IPS-NIHi7 (cell line): ENCODE measurements around the gene RPE65.
A peak's percentile ranks its signal among the peaks of the same experiment; 100 is the strongest.
"Not testable (repeated sequence)": the region's sequence is repeated elsewhere in the genome, so short reads cannot be mapped to it uniquely, and the experiment has no call there.

Source experiments
- DNase-seq: peaks from one replicate; pipeline ENCODE4 v3.0.0; 2012; ENCODE audit warnings: mixed read lengths; ENCODE audit errors: extremely low spot score

RPE65 gene

DNA sequence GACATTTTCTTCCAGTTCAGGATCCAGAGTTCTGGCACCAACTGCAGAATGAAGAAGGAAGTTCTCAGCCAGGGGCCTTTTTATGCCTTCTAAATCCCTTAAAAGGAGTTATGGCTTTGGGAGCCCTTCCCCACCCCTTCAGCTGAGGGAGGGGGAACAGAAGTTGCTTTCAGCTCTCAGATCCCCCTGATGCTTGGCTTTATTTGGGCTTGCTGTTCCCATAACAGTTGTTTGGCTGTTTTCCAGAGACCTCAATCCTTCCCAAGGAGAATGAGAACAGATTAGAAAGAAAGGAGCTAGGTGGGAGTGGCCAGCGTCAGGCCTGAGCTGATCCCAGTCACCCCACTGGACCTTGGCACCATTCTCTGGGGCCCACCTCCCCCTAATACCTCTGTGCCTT lies at the start of gene RPE65:
TSS of gene RPE65 (minus strand) at position 54 of the 400 bp plus-strand sequence. CDS start at position 5, 49 bp downstream.
- no peak for DNase-seq

DNA sequence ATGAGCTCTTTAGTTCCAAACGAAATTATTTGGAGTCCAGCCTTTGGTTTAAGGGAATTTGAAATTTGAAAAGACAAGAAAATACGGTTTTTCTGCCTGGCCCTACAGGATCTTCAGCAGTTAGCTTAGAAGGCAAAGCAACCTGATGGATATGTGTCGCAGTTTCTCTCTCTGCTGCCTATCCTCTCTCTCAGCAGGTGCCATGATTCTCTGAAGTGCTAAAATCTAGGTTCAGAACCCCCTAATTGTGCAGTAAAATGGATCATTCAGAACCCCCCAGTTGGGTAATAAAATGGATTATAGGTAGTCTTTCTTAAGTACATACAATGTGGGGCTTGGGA lies 47.6 kb upstream of the RPE65 start:
- no peak for DNase-seq

DNA sequence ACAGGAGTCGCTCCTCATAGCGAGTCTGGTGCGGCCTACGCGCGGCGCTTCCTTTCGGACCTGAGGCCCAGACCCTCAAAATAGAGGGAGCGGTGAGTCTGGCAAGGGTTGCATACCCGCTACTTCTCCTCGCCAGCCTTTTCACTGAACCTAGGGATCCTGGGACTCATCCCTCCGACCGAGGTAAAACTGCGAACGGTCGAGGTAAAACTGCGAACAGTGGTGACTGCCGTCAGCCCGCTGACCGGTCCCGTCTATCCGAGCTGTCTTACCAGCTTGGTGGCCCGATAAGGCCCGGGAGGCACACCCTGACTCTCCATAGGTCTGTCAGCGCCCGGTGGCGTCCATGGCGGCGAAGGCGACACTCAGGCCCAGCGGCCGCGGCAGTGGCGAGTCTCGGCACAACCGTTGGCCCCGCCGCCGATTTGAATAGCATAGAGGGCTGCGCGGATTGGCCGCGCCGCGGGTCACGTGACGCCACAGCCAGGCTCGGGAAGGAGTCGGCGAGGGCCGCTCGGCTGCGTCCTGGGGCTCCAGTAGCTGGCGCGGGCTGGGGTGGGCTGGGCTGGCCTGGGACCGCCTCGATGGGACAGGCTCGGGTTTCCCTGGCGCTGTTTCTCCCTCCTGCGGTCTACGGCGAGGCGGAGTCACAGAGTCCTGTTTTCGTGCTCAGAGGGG lies 47.1 kb upstream of the RPE65 start, which contains the start of gene DEPDC1:
TSS of gene DEPDC1 (minus strand) at position 403 of the 678 bp plus-strand sequence. CDS start at position 320, 83 bp downstream.
- peak; percentile 99 for DNase-seq

- DNase-seq, result no peak
Observed at GRCh38 chr1:68495968-68496679, 46.4 kb upstream of the RPE65 start.

DNA sequence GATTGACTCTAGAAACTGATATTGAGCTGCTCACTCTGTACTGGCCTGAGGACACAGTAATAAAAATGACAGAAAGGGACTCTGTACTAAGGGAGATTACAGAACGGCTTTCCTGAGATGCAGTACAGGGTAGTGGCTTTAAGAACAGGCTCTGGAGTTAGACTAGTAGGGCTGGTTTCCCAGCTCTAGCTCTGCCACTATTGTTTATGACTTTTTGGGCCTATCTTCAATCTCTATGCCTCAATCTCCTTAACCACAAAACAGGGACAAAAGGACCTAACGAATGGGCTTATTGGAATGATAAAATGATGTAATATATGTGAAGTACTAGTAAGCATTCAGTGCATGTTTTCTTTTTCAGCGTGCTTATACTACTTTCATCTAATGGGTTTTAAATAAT lies 45.8 kb upstream of the RPE65 start:
- DNase-seq, result no peak

- no peak for DNase-seq
Observed at GRCh38 chr1:68493193-68493592, 43.4 kb upstream of the RPE65 start.

GRCh38 chr1:68492255-68492654 lies 42.5 kb upstream of the RPE65 start:
- DNase-seq, result not testable (repeated sequence)

DNA sequence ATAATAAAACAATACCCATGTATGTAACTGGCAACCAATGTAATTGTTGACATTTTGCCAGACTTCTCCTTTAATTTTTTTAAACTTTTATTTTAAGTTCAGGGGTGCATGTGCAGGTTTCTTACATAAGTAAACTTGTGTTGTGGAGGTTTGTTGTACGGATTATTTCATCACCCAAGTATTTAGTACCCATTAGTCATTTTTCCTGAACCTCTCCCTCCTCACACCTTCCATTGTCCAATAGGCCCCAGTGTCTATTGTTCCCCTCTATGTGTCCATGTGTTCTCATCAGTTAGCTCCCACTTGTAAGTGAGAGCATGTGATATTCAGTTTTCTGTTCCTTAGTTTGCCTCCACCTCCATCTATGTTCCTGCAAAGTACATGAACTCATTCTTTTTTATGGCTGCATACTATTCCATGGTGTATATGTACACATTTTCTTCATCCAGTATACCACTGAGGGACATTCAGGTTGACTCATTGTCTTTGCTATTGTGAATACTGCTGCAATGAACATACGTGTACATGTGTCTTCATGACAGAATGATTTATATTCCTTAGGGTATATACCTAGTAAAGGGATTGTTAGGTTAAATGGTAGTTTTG lies 40.4 kb upstream of the RPE65 start:
- DNase-seq, result no peak

DNA sequence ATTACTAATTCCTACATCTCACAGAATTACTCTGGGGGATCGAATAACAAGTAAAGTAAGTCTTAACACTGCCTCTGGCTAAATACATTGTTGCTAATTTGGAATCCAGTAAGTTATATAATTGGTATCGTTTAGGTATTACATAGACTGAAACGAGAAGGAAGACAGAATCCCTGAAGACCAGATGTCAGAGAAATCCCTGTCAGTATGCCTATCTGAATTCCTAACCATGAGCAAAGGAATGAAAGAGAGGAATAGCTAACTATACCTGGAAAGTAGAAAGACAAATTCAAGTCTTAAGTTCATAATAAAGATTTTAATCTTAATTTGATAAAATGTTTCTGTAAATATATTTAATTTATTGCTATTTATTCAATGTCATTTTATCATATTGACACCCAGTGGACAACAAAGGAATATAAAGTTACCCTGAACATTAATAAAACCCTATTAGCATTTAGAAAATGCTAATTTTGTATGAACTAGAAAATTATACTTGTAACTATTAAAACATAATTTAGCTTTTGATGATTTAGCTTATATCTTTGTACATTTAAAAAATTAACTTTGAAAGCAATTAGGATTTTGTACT lies 35.8 kb upstream of the RPE65 start:
- DNase-seq, result no peak

- DNase-seq, result no peak
Observed at GRCh38 chr1:68484618-68485017, 34.9 kb upstream of the RPE65 start.

DNA sequence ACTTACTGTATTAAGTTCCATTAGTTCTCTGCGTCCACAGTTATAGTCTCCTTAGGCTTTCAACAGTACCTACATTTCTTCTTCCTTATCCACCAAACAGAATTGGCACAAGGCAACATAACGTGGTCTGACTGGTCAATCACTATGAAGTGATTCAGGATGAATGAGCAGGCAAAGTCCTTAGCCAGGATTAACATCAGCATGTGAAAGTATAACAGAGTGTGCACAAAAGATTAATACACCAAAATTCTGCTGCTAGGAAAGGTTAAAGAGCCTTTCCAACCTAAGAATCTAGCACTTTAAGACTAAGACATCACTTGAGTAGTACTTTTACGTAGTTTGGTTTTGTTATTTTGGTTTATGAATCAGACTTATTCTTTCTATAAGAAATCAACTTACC lies 31.3 kb upstream of the RPE65 start:
- no peak for DNase-seq

GRCh38 chr1:68479501-68479900 lies 29.7 kb upstream of the RPE65 start:
- DNase-seq, result no peak

- no peak for DNase-seq
Observed at GRCh38 chr1:68478662-68479061, 28.9 kb upstream of the RPE65 start.

DNA sequence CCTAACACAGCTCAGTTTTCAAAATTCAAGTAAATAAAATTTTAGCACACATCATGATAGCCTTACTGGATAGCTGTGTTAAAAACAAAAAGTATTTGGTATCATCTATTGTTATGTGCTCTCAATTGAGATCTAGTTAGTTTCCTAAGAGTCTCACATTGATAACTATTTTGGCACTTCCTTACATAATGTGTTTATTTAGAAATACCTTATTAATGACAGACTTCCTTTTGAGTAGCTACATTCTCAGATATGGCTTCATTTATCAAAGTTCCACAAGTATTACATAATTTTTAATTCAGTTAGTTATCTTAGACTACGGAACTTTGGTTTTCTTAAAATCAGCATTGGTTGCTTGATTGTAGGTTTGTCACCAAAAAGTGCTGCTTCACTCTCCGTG lies 26.9 kb upstream of the RPE65 start:
- not testable (repeated sequence) for DNase-seq

GRCh38 chr1:68473060-68473459 lies 23.3 kb upstream of the RPE65 start:
- DNase-seq, result no peak

DNA sequence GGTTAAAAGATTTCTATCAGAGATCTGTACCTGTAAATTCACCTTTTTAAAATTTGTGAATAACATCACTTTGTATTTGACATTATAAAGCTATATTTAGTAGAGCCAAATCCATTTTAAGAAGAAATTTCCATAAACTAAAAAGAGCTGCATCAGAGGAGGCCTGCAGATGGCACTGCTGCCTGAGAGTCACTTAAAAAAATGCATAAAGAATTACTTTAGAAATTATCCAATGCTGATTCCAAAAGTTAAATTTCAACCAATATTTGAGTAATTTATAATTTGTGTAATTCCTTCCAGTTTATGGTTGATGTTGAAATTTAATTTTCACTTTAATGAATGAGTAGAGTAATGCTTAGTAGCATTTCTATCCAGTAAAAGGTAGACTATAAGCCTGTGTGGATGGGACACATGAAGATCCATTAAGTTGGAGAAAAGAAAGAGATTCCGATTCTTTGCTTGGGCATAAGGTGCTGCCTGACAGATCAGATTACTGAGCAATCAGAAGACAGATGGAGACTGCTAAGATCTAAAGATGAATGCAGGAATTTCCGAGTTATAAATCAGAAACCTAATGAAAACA lies 20.7 kb upstream of the RPE65 start:
- no peak for DNase-seq

DNA sequence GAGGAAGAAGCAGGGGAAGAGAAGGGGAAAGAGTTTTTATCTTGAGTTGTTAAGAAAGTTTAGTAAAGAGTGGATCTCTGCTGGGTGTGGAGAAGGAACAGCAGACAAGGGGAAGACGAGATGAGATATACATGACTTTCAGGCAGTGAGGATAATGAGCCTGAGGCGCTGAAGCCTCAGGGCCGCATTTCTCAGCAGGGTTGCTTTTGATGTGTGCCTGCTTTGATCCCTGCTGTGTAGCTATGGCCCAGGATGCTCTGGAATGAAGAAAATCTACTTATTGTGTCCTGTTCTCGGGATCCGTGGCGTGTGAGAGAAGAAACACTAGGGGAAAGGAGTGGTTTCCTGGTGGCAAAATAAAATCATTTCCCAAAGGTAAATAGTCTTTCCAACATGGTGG lies 15.1 kb upstream of the RPE65 start:
- peak; percentile 43 for DNase-seq

- DNase-seq, result no peak
Observed at GRCh38 chr1:68460935-68461334, 11.2 kb upstream of the RPE65 start.

- no peak for DNase-seq
Observed at GRCh38 chr1:68459796-68460195, 10.0 kb upstream of the RPE65 start.

DNA sequence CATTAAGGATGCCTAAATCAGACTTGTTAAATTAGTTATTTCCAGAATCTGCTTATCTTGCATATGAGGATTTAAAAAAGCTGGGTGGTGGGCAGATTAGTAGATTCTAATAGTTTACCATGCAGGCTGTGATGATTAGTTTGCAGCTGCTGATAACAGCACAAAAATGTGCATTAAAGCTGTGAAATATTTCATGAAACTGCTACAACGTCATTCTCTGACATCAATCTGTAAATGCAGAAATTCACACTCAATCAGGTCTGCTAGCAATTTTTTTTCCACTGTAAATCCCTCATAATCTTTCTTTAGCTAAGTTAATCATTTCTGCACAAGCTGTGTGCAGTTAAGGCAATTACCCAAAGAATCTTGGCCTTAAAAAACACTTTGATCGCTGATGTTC lies 9.3 kb upstream of the RPE65 start:
- DNase-seq, result no peak

- no peak for DNase-seq
Observed at GRCh38 chr1:68456202-68456601, 6.4 kb upstream of the RPE65 start.

- no peak for DNase-seq
Observed at GRCh38 chr1:68454534-68454933, 4.8 kb upstream of the RPE65 start.
